Stomach (tissue), 4 donors: Measurements from ENCODE around the gene EFCC1.

ENCODE experiments used
- CTCF ChIP-seq, 7 experiments: fragments of 450-650 bp in 4 of 7; fragments of 200-600 bp in 3 of 7; sonication (generic) in 3 of 7; IDR thresholded peaks; one replicate each; pipeline ENCODE4 v1.5.1; 2016 to 2019; ENCODE audit warnings: antibody characterized with exemption in 7 of 7, control low read depth in 2 of 7, mild to moderate bottlenecking in 1 of 7
- POLR2A ChIP-seq, 4 donors: fragments of 450-650 bp; IDR thresholded peaks; one replicate each; pipeline ENCODE4 v1.6.1; 2016; ENCODE audit warnings: antibody characterized with exemption in 4 of 4, control low read depth in 2 of 4, mild to moderate bottlenecking in 1 of 4, moderate library complexity in 1 of 4

- TF ChIP-seq CTCF (IDR thresholded peaks at IDR 0.05) = no peak
- TF ChIP-seq POLR2A (IDR thresholded peaks at IDR 0.05) = no peak
Observed at GRCh38 chr3:129009266-129009665, 8.2 kb downstream of the EFCC1 start.
